GM12872 (cell line): Measurements from ENCODE around the gene RPS27A.

ENCODE experiments used
- TF ChIP-seq, protein P1 (sequence below): IDR thresholded peaks from 3 replicates; pipeline ENCODE4 v1.5.1; 2011; ENCODE audit warnings: low read depth, mild to moderate bottlenecking, low read length, moderate library complexity; ENCODE audit not compliant: insufficient read depth

RPS27A gene

DNA sequence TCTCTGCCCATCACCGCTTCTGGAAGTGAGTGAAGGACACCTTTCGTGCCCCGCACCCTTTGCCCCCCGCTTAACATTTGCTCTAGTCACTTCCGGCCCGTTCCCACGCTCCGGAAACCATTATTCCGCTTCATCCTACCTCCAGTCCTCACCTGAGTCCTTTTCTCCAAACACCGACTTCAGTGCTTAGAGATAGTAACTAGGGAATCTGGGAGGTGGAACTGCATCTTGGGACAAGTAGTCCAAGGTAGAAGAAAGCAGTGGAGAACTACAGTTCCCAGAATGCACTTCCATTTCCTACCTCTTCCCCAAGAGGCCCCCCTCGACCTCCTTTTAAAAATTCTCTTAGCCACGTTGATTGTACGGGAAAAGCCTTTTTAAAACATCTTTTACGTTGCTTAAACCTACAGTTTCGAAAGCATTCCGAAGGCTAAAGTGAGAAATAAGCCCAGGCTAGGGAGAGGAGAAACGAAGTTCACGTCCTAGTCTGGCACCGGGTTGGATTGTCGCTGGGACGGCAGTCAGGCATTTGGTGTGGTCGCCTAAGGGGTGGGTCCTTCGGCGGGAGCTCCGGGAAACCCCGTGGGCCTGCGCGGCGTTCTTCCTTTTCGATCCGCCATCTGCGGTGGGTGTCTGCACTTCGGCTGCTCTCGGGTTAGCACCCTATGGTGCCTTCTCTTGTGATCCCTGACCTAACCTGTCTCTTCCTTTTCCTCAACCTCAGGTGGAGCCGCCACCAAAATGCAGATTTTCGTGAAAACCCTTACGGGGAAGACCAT is at the start of gene RPS27A, which contains the start of gene CLHC1:
RPS27A (plus strand) TSS at position 605 of the 779 bp plus-strand sequence; CDS start at position 742, 137 bp downstream.
CLHC1 (minus strand) TSS at position 210 of the 779 bp plus-strand sequence. CDS start 9,882 bp downstream, outside the sequence.
- TF ChIP-seq, protein P1, sequence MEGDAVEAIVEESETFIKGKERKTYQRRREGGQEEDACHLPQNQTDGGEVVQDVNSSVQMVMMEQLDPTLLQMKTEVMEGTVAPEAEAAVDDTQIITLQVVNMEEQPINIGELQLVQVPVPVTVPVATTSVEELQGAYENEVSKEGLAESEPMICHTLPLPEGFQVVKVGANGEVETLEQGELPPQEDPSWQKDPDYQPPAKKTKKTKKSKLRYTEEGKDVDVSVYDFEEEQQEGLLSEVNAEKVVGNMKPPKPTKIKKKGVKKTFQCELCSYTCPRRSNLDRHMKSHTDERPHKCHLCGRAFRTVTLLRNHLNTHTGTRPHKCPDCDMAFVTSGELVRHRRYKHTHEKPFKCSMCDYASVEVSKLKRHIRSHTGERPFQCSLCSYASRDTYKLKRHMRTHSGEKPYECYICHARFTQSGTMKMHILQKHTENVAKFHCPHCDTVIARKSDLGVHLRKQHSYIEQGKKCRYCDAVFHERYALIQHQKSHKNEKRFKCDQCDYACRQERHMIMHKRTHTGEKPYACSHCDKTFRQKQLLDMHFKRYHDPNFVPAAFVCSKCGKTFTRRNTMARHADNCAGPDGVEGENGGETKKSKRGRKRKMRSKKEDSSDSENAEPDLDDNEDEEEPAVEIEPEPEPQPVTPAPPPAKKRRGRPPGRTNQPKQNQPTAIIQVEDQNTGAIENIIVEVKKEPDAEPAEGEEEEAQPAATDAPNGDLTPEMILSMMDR: no peak

DNA sequence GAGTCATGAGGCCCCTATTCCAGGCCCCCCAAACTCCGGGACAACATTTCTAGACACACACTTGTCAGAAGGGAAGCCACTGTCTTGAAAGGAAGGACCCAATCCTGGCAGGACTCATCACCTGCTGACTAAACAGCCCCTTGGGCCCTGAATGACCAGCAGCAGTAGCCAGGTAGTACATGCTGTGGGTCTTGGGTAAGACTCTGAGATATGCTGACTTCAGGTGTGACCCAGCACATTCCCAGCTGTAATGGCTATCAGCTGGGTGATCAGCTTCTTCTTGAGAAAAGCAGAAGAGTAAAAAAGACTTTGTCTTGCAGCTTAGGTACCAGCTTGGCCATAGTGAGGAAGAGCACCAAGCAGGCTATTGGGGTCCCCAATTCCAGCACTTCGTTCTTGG is 36.0 kb upstream of the RPS27A start:
- TF ChIP-seq, protein P1: no peak

DNA sequence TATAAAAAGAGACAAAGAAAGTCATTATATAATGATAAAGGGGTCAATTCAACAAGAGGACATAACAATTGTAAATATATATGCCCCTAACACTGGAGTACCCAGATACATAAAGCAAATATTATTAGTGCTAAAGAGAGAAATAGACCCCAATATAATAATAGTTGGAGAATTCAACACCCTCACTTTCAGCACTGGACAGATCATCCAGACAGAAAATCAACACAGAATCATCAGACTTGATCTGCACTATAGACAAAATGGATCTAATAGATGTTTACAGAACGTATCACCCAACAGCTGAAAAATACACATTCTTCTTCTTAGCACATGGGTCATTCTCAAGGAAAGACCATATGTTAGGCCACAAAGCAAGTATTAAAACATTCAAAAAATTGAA is 32.1 kb upstream of the RPS27A start:
- TF ChIP-seq, protein P1: no peak

DNA sequence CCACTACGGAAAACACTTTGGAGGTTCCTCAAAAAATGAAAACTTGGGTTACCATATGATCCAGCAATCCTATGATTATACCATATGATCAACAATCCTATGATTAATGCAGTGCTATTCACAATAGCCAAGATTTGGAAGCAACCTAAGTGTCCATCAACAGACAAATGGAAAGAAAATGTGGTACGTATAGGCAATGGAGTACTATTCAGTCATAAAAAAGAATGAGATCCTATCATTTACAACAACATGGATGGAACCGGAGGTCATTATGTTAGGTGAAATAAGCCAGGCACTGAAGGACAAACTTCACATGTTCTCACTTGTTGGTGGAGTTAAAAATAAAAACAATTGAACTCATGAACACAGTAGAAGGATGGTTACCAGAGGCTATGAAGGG is 28.0 kb upstream of the RPS27A start:
- TF ChIP-seq, protein P1: no peak

DNA sequence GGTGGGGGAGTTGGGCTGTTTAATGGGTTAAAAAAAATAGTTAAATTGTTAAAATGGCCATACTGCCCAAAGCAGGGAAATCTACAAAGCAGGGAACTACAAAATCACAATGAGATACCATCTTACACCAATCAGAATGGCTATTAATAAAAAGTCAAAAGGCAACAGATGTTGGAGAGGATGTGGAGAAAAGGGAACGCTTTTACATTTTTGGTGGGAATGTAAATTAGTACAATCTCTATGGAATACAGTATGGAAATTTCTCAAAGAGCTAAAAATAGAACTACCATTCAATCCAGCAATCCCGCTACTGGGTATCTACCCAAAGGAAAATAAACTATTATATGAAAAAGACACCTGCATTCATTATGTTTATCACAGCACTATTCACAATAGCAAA is 27.5 kb upstream of the RPS27A start:
- TF ChIP-seq, protein P1: no peak

DNA sequence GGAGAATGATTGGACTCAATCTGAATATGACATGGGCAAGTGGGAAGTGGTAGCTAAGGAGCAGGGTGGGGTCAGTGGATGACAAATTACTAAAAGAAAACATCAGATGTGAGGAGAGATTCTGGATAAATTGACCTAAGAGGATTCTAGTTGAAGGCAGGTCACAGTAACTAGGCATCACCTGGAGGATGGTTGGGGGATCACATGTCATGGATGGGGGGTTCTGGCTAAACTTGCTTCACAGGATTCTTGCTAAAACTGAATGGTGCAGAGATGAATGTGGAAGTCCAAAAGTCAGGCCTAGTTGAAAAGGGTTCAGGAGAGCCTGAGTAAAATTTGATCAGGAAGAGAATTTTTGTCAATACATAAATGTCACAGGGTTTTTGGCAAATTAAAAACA is 18.7 kb upstream of the RPS27A start:
- TF ChIP-seq, protein P1: no peak

DNA sequence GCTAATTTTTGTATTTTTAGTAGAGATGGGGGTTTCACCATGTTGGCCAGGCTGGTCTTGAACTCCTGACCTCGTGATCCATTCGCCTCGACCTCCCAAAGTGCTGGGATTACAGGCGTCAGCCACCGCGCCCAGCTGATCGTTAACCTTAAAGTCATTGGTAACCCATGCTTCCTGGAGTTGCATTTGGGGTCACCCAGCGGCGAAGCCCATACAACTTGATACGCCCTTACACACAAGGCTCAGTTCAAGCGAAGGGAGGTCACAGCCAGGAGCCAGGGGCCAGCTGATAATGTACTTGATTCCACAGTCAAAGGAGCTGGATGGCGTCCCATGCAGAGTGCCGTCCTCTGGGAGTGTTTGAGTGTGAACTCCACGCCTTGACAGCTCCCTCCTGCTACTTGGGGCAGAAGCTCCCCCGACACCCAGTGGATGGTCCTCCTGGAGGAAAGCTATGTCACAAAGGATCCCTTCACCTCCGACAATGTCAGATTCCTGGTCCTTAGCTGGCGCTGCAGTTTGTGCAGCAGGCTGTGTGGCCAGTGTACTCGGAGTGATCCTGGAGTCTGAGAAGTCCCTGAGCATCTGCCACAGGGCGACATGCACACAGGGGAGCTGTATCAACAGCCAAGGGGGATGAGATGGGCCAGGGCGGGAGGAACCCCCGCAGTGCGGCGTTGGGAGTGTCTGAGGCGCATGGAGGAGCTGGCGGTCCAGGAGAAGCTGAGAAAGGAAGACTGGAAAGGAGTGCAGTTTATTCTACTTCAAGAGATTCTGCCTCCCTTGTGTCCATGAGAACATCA is 8.3 kb upstream of the RPS27A start:
- TF ChIP-seq, protein P1: no peak
